ENCODE data around the gene SH2D6.
"Not testable (repeated sequence)": the region's sequence is repeated elsewhere in the genome, so short reads cannot be mapped to it uniquely, and the experiment has no call there.

The SH2D6 gene

GRCh38 chr2:85422072-85422457 lies 3.6 kb downstream of the SH2D6 start:
- DNase-seq (ENCODE audit: low spot score) = no peak

- no peak for DNase-seq (ENCODE audit: low spot score)
Measured at GRCh38 chr2:85423525-85423924, 5.0 kb downstream of the SH2D6 start.

GRCh38 chr2:85425588-85425987 lies 7.1 kb downstream of the SH2D6 start:
- no peak for DNase-seq (ENCODE audit: low spot score)

GRCh38 chr2:85427300-85427835 lies 8.9 kb downstream of the SH2D6 start:
- no peak for DNase-seq (ENCODE audit: low spot score)

GRCh38 chr2:85428343-85428881 lies 9.9 kb downstream of the SH2D6 start:
- no peak for DNase-seq (ENCODE audit: low spot score)

- DNase-seq (ENCODE audit: low spot score) = no peak
Measured at GRCh38 chr2:85429213-85429923, 10.9 kb downstream of the SH2D6 start.

- DNase-seq (ENCODE audit: low spot score) = no peak
Measured at GRCh38 chr2:85429924-85430289, 11.4 kb downstream of the SH2D6 start.

GRCh38 chr2:85430752-85431569 lies 12.4 kb downstream of the SH2D6 start:
- no peak for DNase-seq (ENCODE audit: low spot score)

- DNase-seq (ENCODE audit: low spot score) = no peak
Measured at GRCh38 chr2:85431570-85432205, 13.2 kb downstream of the SH2D6 start.

GRCh38 chr2:85433511-85434089 lies 15.1 kb downstream of the SH2D6 start:
- DNase-seq (ENCODE audit: low spot score) = no peak

GRCh38 chr2:85434696-85435095 lies 16.2 kb downstream of the SH2D6 start:
- DNase-seq (ENCODE audit: low spot score) = no peak

- no peak for DNase-seq (ENCODE audit: low spot score)
Measured at GRCh38 chr2:85435220-85435958, 16.9 kb downstream of the SH2D6 start.

GRCh38 chr2:85435981-85436835 lies 17.7 kb downstream of the SH2D6 start:
- no peak for DNase-seq (ENCODE audit: low spot score)

- no peak for DNase-seq (ENCODE audit: low spot score)
Measured at GRCh38 chr2:85436836-85437487, 18.4 kb downstream of the SH2D6 start.

- DNase-seq (ENCODE audit: low spot score) = peak; percentile 71
Measured at GRCh38 chr2:85437488-85438200, 19.1 kb downstream of the SH2D6 start.

- DNase-seq (ENCODE audit: low spot score) = no peak
Measured at GRCh38 chr2:85438201-85439024, 19.9 kb downstream of the SH2D6 start.

- DNase-seq (ENCODE audit: low spot score) = no peak
Measured at GRCh38 chr2:85439025-85439472, 20.5 kb downstream of the SH2D6 start.

GRCh38 chr2:85439569-85439968 lies 21.1 kb downstream of the SH2D6 start:
- not testable (repeated sequence) for DNase-seq (ENCODE audit: low spot score)
